Measurements from ENCODE around the gene MED12L.

- TF ChIP-seq CTCF (conservative IDR thresholded peaks at IDR 0.05 in 1 of 2, IDR thresholded peaks at IDR 0.05 in 1 of 2; ENCODE audit: low read depth in 1 of 2, low read length in 2 of 2): no peak
- TF ChIP-seq EZH2 (IDR thresholded peaks at IDR 0.05; ENCODE audit: low read length, missing control alignments): no peak
Measured at GRCh38 chr3:151395806-151396205, 310.3 kb downstream of the MED12L start.

All from fibroblast of lung (primary cell).